Fibroblast of gingiva (primary cell): ENCODE data around the gene PRR36.

Experiments used
- DNase-seq: peaks from one replicate; pipeline ENCODE4 v3.0.0-alpha.2; 2011; ENCODE audit warnings: low read depth

Gene PRR36

GRCh38 chr19:7871437-7872305 is 2.5 kb downstream of the PRR36 start:
- DNase-seq = peak; percentile 91

- no peak for DNase-seq
Measured at GRCh38 chr19:7870571-7871436, 3.4 kb downstream of the PRR36 start.

GRCh38 chr19:7869910-7870511 is 4.2 kb downstream of the PRR36 start:
- DNase-seq = no peak

- no peak for DNase-seq
Measured at GRCh38 chr19:7869453-7869909, 4.7 kb downstream of the PRR36 start.

- peak; percentile 27 for DNase-seq
Measured at GRCh38 chr19:7868671-7869452, 5.3 kb downstream of the PRR36 start.

GRCh38 chr19:7868326-7868670 is 5.9 kb downstream of the PRR36 start:
- no peak for DNase-seq

GRCh38 chr19:7867092-7867844 is 6.9 kb downstream of the PRR36 start:
- no peak for DNase-seq

GRCh38 chr19:7866399-7867091 is 7.6 kb downstream of the PRR36 start:
- no peak for DNase-seq

GRCh38 chr19:7865262-7865911 is 8.8 kb downstream of the PRR36 start:
- DNase-seq = no peak

- DNase-seq = no peak
Measured at GRCh38 chr19:7864690-7865074, 9.5 kb downstream of the PRR36 start.

- DNase-seq = no peak
Measured at GRCh38 chr19:7863971-7864689, 10.1 kb downstream of the PRR36 start.

GRCh38 chr19:7863157-7863970 is 10.8 kb downstream of the PRR36 start:
- no peak for DNase-seq

- DNase-seq = no peak
Measured at GRCh38 chr19:7862413-7862951, 11.7 kb downstream of the PRR36 start.

GRCh38 chr19:7861619-7862412 is 12.4 kb downstream of the PRR36 start:
- no peak for DNase-seq

- DNase-seq = no peak
Measured at GRCh38 chr19:7860714-7861618, 13.2 kb downstream of the PRR36 start.
